GM12878 (cell line): ENCODE data around the gene GRIK3. TPM values are rescaled to one million over a fixed set of nuclear protein-coding genes. Genes with fewer than 3 reads are reported as not detected.

Experiments used
- ATAC-seq: fragments of 200-7000 bp; cut with Tn5 transposase; 3 replicates; pipeline ENCODE4 v1.9.1; 2020; ENCODE audit warnings: mild to moderate bottlenecking, moderate library complexity
- BruUV-seq: library from RNA; stranded (reverse); fragments of 400-500 nt; replicated peaks from 2 replicates; lab custom pipeline; 2021; lab: Mats Ljungman, UMichigan
- CTCF ChIA-PET: fragments of 300-600 bp; sonication (Branson Sonifier 250); formaldehyde crosslinking; extraction: SDS; loops from one replicate; lab custom pipeline; 2021; ENCODE audit warnings: inconsistent platforms; lab: Yijun Ruan, JAX
- POLR2A ChIA-PET: fragments of 350-600 bp; formaldehyde crosslinking; extraction: SDS; loops from one replicate; lab custom pipeline; 2021; ENCODE audit warnings: inconsistent platforms; lab: Charles Lee
- RAD21 ChIA-PET: fragments of 300-600 bp; sonication (Branson Sonifier 250); formaldehyde crosslinking; loops from one replicate; lab custom pipeline; 2023; ENCODE audit warnings: antibody characterized with exemption; ENCODE audit not compliant: unreplicated experiment; lab: Charles Lee
- SMC1A ChIA-PET: fragments of 300-600 bp; sonication (Branson Sonifier 250); formaldehyde crosslinking; loops from one replicate; lab custom pipeline; 2023; ENCODE audit not compliant: unreplicated experiment, uncharacterized antibody; lab: Charles Lee
- DNase-seq: peaks from one replicate; pipeline ENCODE4 v3.0.0-alpha.2; 2011; ENCODE audit warnings: low read depth, low spot score
- FAIRE-seq: peaks from 3 replicates; lab custom pipeline; 2011; peaks lifted over from hg19 to GRCh38; lab: Jason Lieb, UNC
- H2AFZ ChIP-seq: 2 replicates; pipeline ENCODE4 v1.6.0; 2011; ENCODE audit warnings: low read depth, low read length, control low read depth; ENCODE audit not compliant: control insufficient read depth
- H3K27ac ChIP-seq: 2 replicates; pipeline ENCODE4 v1.5.1; 2011; ENCODE audit warnings: control low read depth; ENCODE audit not compliant: control insufficient read depth, insufficient read depth
- H3K27me3 ChIP-seq, 2 experiments: replicated peaks in 1 of 2; 2 replicates each; pipeline versions ENCODE4 v1.6.0 to v1.6.1; 2011; ENCODE audit warnings: low read length in 1 of 2; ENCODE audit not compliant: control insufficient read depth in 2 of 2, insufficient read depth in 2 of 2
- H3K36me3 ChIP-seq, 2 experiments: 2 replicates each; pipeline ENCODE4 v1.5.1; 2011; ENCODE audit warnings: low read length in 1 of 2; ENCODE audit not compliant: control insufficient read depth in 2 of 2, insufficient read depth in 2 of 2
- H3K4me1 ChIP-seq: 2 replicates; pipeline ENCODE4 v1.6.1; 2011; ENCODE audit warnings: mild to moderate bottlenecking, low read length, moderate library complexity, mixed read lengths; ENCODE audit not compliant: control insufficient read depth, insufficient read depth
- H3K4me2 ChIP-seq: 2 replicates; pipeline ENCODE4 v1.6.0; 2011; ENCODE audit warnings: control low read depth; ENCODE audit not compliant: control insufficient read depth, insufficient read depth
- H3K4me3 ChIP-seq: fragments of 200-600 bp; sonication (generic); 2 replicates; pipeline ENCODE4 v1.5.1; 2016
- H3K79me2 ChIP-seq: 2 replicates; pipeline ENCODE4 v1.6.0; 2011; ENCODE audit warnings: low read length; ENCODE audit not compliant: control insufficient read depth, insufficient read depth
- H3K9ac ChIP-seq: 2 replicates; pipeline ENCODE4 v1.8.0; 2011; ENCODE audit warnings: low read length, control low read depth, mixed read lengths; ENCODE audit not compliant: control insufficient read depth, insufficient read depth
- H3K9me3 ChIP-seq: replicated peaks from 3 replicates; pipeline ENCODE4 v1.5.1; 2011; ENCODE audit warnings: mild to moderate bottlenecking, low read length; ENCODE audit not compliant: control insufficient read depth, insufficient read depth
- H4K20me1 ChIP-seq: 2 replicates; pipeline ENCODE4 v1.6.0; 2011; ENCODE audit not compliant: control insufficient read depth, insufficient read depth
- BACH1 ChIP-seq: fragments of 450-650 bp; IDR thresholded peaks from 2 replicates; pipeline ENCODE4 v1.6.1; 2017; ENCODE audit warnings: mild to moderate bottlenecking, borderline replicate concordance
- CREM ChIP-seq: IDR thresholded peaks from 2 replicates; pipeline ENCODE4 v1.6.1; 2014; ENCODE audit warnings: antibody characterized with exemption, low read depth
- DPF2 ChIP-seq: fragments of 450-650 bp; IDR thresholded peaks from 2 replicates; pipeline ENCODE4 v1.6.1; 2017; ENCODE audit warnings: mild to moderate bottlenecking
- ELK1 ChIP-seq: IDR thresholded peaks from 2 replicates; pipeline ENCODE4 v1.6.1; 2012; ENCODE audit warnings: low read depth, low read length, improper control_type of control experiment
- ETV6 ChIP-seq, 2 experiments: fragments of 450-650 bp in 1 of 2; IDR thresholded peaks in 1 of 2; conservative IDR thresholded peaks in 1 of 2; 2 replicates each; pipeline ENCODE4 v1.6.1; 2014; ENCODE audit warnings: antibody characterized with exemption in 1 of 2, borderline replicate concordance in 1 of 2, low read depth in 1 of 2, mild to moderate bottlenecking in 1 of 2, moderate library complexity in 1 of 2
- HDAC2 ChIP-seq: fragments of 200-600 bp; sonication (generic); IDR thresholded peaks from 2 replicates; pipeline ENCODE4 v1.6.1; 2017
- LARP7 ChIP-seq: fragments of 450-650 bp; IDR thresholded peaks from 2 replicates; pipeline ENCODE4 v1.6.1; 2017; ENCODE audit warnings: mild to moderate bottlenecking
- MTA3 ChIP-seq: IDR thresholded peaks from 2 replicates; pipeline ENCODE4 v1.6.1; 2012; ENCODE audit warnings: low read length, inconsistent platforms, borderline replicate concordance
- NFIC ChIP-seq: IDR thresholded peaks from 2 replicates; pipeline ENCODE4 v1.6.1; 2012; ENCODE audit warnings: low read depth, mild to moderate bottlenecking, inconsistent platforms, low read length, moderate library complexity
- NKRF ChIP-seq: fragments of 450-650 bp; conservative IDR thresholded peaks from 2 replicates; pipeline ENCODE4 v1.6.1; 2017; ENCODE audit warnings: mild to moderate bottlenecking, moderate library complexity
- PML ChIP-seq: IDR thresholded peaks from 2 replicates; pipeline ENCODE4 v1.6.1; 2012; ENCODE audit warnings: low read length, inconsistent platforms
- POLR2AphosphoS5 ChIP-seq: IDR thresholded peaks from 2 replicates; pipeline ENCODE4 v1.6.1; 2011; ENCODE audit warnings: mild to moderate bottlenecking, low read length, inconsistent platforms
- SMAD5 ChIP-seq: IDR thresholded peaks from 2 replicates; pipeline ENCODE4 v1.6.1; 2016; ENCODE audit warnings: antibody characterized with exemption, low read depth
- SREBF2 ChIP-seq: IDR thresholded peaks from 2 replicates; pipeline ENCODE4 v1.6.1; 2012; ENCODE audit warnings: mild to moderate bottlenecking, low read length
- ZNF217 ChIP-seq: fragments of 450-650 bp; IDR thresholded peaks from 2 replicates; pipeline ENCODE4 v1.6.1; 2017; ENCODE audit warnings: antibody characterized with exemption, mild to moderate bottlenecking
- ZNF274 ChIP-seq: IDR thresholded peaks from one replicate; pipeline ENCODE4 v1.8.0; 2011; ENCODE audit not compliant: insufficient read length, insufficient read depth
- WGBS: methylation state at CpG from one replicate; pipeline ENCODE4 v1.1.6; 2016; ENCODE audit warnings: low lambda C conversion rate; ENCODE audit not compliant: insufficient replicate concordance, insufficient coverage; ENCODE audit errors: missing lambda C conversion rate; 5-methylcytosine and 5-hydroxymethylcytosine counted together
- in situ Hi-C: fragments of 300-500 bp; cut with MboI; formaldehyde crosslinking; loops from 9 replicates; pipeline ENCODE4 v1.14.3; 2018; ENCODE audit warnings: mixed read lengths
- intact Hi-C: fragments of 100-400 bp; cut with micrococcal nuclease; formaldehyde crosslinking; loops from one replicate; pipeline ENCODE4 v1.14.2; 2022; ENCODE audit not compliant: unreplicated experiment
- polyA plus RNA-seq, 11 experiments: library from polyadenylated mRNA; depleted of rRNA in 4 of 11; unstranded in 6 of 11; stranded (reverse) in 5 of 11; fragments of >200 nt; fragmentation: Nextera tagmentation in 4 of 11; fragmentation: Illumina TruSeq in 1 of 11; extraction: Ambion mirVana in 4 of 11; extraction: Trizol in 1 of 11; gene quantifications; 1 replicate in 1 of 11; 2 replicates in 10 of 11; pipeline versions ENCODE4 v1.2.1 to v1.2.3, GENCODE V29; 2011 to 2016; ENCODE audit warnings: inconsistent platforms in 2 of 11, missing spikeins in 2 of 11, low read depth in 1 of 11
- total RNA-seq, 4 experiments: library from RNA; depleted of rRNA in 3 of 4; stranded (reverse); fragments of >200 nt in 3 of 4; fragmentation: Illumina TruSeq in 1 of 4; extraction: Trizol in 1 of 4; gene quantifications; 2 replicates each; pipeline versions ENCODE4 v1.2.1 to v1.2.3, GENCODE V29; 2013 to 2021

The GRIK3 gene
- total and polyA plus RNA-seq, 10 of the 15 experiments (the other 5 are each of a cell fraction or from before 2014, with no cell fraction given): not detected

- Histone ChIP-seq H3K36me3 (no peaks in the 10 kb centered on the region), H3K4me1 (no peaks in the 10 kb centered on the region), H3K4me2 (no peak overlapping the region), H3K4me3 (no peak overlapping the region), H3K27ac (no peak overlapping the region), H4K20me1 (no peaks in the 10 kb centered on the region), H2AFZ (no peak overlapping the region), H3K9me3 (no peaks in the 10 kb centered on the region), H3K9ac (no peak overlapping the region), H3K27me3 (no peaks in the 10 kb centered on the region; a peak in 2 of 4 replicates), H3K79me2 (no peaks in the 10 kb centered on the region)
- no TSS peak for BruUV-seq
- intact Hi-C loops: no loop called here
- ChIA-PET SMC1A (no interaction called here), CTCF (interaction anchor here (1.2 to 2.8 kb wide), 3 partner anchors 11 to 569 kb away, joined by 4 to 10 read pairs (median 7); no protein-coding TSS in a partner anchor), POLR2A (no interaction called here), RAD21 (no interaction called here)
- TF ChIP-seq POLR2AphosphoS5 (no peak), HDAC2 (no peak), LARP7 (no peak), ZNF274 (no peak), ETV6 (conservative IDR thresholded peaks at IDR 0.05 in 1 of 2, IDR thresholded peaks at IDR 0.05 in 1 of 2; ENCODE audit: borderline replicate concordance in 1 of 2, low read depth in 1 of 2) (no peak)
- FAIRE-seq (no peak), DNase-seq (no peak), ATAC-seq (no peak)
- WGBS: 0% methylated on average over 1 of the region's 1 CpG
- in situ Hi-C loops: no loop called here
Observed at GRCh38 chr1:36865602-36865900, 168.8 kb downstream of the GRIK3 start.

GRCh38 chr1:36864823-36865601 lies 169.3 kb downstream of the GRIK3 start:
- intact Hi-C loops: no loop called here
- ChIA-PET POLR2A (interaction anchor here (0.6 kb wide), 1 partner anchor 85 kb away, joined by 3 read pairs; no protein-coding TSS in a partner anchor), SMC1A (interaction anchor here (0.9 kb wide), 1 partner anchor 256 kb away, joined by 3 read pairs; no protein-coding TSS in a partner anchor), RAD21 (interaction anchor here (1.3 kb wide), 1 partner anchor 569 kb away, joined by 4 read pairs; no protein-coding TSS in a partner anchor), CTCF (interaction anchor here (0.6 to 2.8 kb wide), 13 partner anchors 10 to 569 kb away, joined by 3 to 17 read pairs (median 4); no protein-coding TSS in a partner anchor)
- H3K4me2 ChIP-seq: no peak overlapping the region
- no peaks in the 10 kb centered on the region for H4K20me1 ChIP-seq
- no TSS peak for BruUV-seq
- 11% methylated on average over 11 of the region's 11 CpGs for WGBS
- H3K27ac ChIP-seq: no peak overlapping the region
- no peaks in the 10 kb centered on the region for H3K36me3 ChIP-seq
- in situ Hi-C loops: no loop called here
- H3K4me3 ChIP-seq: no peak overlapping the region
- H3K79me2 ChIP-seq: no peaks in the 10 kb centered on the region
- H3K27me3 ChIP-seq: no peaks in the 10 kb centered on the region; a peak in 2 of 4 replicates
- H2AFZ ChIP-seq: no peak overlapping the region
- FAIRE-seq (no peak), DNase-seq (no peak), ATAC-seq (no peak)
- no peaks in the 10 kb centered on the region for H3K9me3 ChIP-seq
- H3K9ac ChIP-seq: no peak overlapping the region
- H3K4me1 ChIP-seq: no peaks in the 10 kb centered on the region
- no peak for TF ChIP-seq MTA3
- no peak for TF ChIP-seq NFIC
- TF ChIP-seq DPF2: no peak
- TF ChIP-seq NKRF: no peak
- no peak for TF ChIP-seq SMAD5
- TF ChIP-seq PML: no peak
- TF ChIP-seq ELK1: no peak
- no peak for TF ChIP-seq SREBF2
- TF ChIP-seq CREM: no peak
- no peak for TF ChIP-seq ZNF274
- TF ChIP-seq BACH1: no peak
- no peak for TF ChIP-seq ZNF217
